ENCODE results near the gene FNBP1.

Gene FNBP1

DNA sequence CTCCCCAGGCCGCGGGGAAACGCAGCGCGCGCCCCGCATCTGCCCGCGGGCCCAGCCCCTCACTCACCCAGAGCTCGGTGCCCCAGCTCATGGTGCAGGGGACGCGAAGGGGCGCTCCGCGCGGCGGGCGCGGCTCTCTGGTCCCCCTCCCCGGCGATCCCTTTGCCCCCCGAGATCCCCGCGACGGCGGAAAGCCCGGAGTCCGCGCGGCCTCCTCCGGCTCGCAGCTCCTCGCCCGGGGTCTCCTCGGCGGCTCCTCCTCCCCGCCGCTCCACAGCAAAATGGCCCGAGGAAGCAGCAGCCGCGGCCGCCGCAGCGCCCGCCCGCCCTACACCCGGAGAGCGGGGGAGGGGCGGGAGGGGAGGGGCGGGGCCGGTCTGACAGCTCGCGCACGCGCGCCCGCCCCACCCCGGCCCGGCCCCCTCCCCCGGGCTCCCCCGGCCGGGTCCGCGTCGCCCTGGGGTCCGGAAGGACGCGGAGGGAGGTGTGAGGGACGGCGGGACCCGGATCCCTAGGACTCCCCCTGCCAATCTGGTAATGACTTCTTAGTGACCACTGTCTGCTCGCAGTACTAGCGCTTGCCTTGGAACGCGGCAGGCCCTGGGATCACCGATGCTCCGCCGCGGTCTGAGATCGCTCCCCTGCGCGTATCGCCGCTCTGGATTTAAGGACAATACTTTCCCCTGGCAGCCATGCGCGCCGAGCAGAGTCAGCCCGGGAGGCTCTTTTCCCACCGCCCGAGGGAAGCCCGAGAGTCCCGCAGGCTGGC, at the start of gene FNBP1:
Gene FNBP1 (minus strand): TSS at position 305 of the 769 bp plus-strand sequence. CDS start 214 bp downstream, at position 91.
- DNase-seq (ENCODE audit: extremely low read depth, low read depth): no peak
- TF ChIP-seq, protein P1, sequence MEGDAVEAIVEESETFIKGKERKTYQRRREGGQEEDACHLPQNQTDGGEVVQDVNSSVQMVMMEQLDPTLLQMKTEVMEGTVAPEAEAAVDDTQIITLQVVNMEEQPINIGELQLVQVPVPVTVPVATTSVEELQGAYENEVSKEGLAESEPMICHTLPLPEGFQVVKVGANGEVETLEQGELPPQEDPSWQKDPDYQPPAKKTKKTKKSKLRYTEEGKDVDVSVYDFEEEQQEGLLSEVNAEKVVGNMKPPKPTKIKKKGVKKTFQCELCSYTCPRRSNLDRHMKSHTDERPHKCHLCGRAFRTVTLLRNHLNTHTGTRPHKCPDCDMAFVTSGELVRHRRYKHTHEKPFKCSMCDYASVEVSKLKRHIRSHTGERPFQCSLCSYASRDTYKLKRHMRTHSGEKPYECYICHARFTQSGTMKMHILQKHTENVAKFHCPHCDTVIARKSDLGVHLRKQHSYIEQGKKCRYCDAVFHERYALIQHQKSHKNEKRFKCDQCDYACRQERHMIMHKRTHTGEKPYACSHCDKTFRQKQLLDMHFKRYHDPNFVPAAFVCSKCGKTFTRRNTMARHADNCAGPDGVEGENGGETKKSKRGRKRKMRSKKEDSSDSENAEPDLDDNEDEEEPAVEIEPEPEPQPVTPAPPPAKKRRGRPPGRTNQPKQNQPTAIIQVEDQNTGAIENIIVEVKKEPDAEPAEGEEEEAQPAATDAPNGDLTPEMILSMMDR (IDR thresholded peaks at IDR 0.05; ENCODE audit: low read depth, low read length): no peak; the same call in 1 of the 2 replicates

DNA sequence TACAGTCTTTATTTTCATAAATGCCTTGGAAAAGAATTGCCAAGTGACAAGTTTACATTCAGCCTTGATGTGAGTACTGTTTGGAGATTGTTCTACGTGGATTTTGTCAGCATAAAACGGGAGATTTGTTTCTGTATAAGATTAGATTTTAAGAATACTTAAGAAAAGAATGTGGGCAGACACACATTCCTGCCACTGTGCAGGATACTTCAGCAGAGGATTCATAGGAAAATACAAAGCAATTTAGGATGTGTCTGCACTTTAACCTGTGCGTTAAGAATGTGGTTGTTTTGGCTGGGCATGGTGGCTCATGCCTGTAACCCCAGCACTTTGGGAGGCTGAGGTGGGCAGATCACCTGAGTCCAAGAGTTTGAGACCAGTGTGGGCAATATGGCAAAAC, 47.9 kb upstream of the FNBP1 start:
- no peak for DNase-seq (ENCODE audit: extremely low read depth, low read depth)
- TF ChIP-seq, protein P1 (IDR thresholded peaks at IDR 0.05; ENCODE audit: low read depth, low read length): no peak; the same call in 1 of the 2 replicates

DNA sequence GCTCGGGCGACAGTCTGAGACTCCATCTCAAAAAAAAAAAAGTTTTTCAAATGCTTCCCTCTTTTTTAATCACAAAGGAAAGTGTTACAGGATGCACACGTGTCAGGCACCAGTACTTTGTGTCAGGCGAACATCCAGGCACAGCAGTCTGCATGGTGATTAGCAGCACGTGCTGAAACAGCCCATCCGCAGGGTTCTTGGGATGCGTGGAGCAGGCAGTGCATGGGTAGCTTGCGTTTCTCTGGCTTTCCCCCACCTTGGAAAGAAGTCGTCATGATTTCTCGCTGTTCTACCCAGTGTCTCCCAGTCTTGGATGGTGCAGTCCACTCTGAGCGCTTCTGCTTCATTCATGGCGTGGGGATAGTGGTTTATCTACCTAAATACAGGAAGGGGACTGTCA, 46.2 kb upstream of the FNBP1 start:
- DNase-seq (ENCODE audit: extremely low read depth, low read depth): no peak
- TF ChIP-seq, protein P1 (IDR thresholded peaks at IDR 0.05; ENCODE audit: low read depth, low read length): no peak

DNA sequence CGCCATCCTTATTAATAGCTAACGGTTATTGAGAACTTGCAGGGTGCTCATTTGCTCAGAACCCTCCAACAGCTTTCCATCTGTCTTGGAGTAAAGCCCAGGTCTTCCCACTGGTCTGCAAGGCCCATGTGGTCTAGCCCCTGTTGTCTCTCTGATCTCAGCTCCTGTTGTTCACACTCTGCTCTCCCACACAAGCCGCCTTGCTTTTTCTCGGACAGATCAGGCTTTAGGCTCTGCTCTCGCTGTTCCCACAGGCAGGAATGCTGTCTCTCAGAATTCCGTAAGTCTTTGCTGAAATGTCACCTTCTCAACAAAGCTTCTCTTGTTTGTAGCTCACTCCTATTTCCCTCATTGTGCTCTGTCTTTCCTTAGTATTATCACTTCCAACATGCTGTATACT, 45.1 kb upstream of the FNBP1 start:
- TF ChIP-seq, protein P1 (IDR thresholded peaks at IDR 0.05; ENCODE audit: low read depth, low read length): no peak

DNA sequence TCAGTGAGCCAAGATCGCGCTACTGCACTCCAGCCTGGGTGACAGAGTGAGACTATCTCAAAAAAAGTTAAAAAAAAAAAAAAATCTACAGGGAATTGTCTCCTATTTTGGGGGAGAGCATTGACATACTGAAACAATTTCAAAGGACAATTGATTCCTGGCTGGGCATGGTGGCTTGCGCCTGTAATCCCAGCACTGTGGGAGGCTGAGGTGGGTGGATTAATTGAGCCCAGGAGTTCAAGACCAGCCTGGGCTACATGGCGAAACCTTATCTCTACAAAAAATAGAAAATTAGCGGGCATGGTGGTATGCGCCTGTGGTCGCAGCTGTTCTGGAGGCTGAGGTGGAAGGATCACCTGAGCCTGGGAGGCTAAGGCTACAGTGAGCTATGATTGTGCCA, 41.3 kb upstream of the FNBP1 start:
- DNase-seq (ENCODE audit: extremely low read depth, low read depth): no peak
- TF ChIP-seq, protein P1 (IDR thresholded peaks at IDR 0.05; ENCODE audit: low read depth, low read length): no peak

More for the DNA sequence above, 45.1 kb upstream of the FNBP1 start:
- DNase-seq (ENCODE audit: extremely low read depth, low read depth): no peak

DNA sequence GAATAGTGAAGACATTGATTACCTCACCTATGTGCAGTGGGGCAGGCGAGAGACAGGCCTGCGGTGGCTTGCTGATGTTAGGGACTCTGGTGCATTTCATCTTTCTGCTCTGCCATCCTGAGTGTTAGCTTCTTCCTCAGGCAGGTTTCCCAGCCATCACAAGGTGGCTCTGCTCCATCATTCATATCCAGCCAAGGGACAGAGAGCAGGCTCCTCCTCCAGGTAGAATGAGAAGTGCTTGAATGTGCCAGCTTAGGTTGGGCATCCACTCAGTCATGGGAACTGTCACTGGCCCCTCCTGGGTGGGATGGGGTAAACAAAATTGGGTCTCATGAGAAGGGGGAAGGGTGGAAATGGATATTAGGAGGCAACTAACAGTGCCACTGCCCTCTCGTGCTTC, 35.6 kb upstream of the FNBP1 start:
- TF ChIP-seq, protein P1 (IDR thresholded peaks at IDR 0.05; ENCODE audit: low read depth, low read length): no peak
- DNase-seq (ENCODE audit: extremely low read depth, low read depth): no peak

DNA sequence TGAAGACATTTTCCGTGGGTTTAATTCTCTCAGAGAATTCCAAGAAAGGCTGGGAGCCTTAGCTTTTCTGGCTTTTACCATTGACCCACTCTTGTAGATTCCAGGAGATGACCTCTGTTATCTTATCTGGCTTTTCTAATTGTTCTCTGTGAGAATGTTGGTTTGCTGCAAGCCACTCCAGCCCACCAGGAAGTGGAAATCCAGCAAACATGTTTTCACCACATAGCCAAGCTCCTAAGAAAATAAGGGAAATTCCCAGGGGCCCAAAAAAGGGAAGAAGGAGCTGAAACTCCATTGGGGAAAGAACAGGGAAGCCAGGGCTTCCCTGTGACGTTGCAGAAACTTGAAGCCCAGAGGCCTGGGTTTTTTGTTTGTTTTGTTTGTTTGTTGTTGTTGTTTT, 30.4 kb upstream of the FNBP1 start:
- no peak for DNase-seq (ENCODE audit: extremely low read depth, low read depth)
- TF ChIP-seq, protein P1 (IDR thresholded peaks at IDR 0.05; ENCODE audit: low read depth, low read length): no peak

Measured in AG09319 (cell line).